Lower leg skin (tissue), 4 donors: Measurements from ENCODE around the gene PRLR. TPM values are rescaled to one million over a fixed set of nuclear protein-coding genes. Genes with fewer than 3 reads are reported as not detected.

Experiments
- DNase-seq, 2 donors: peaks; one replicate each; pipeline ENCODE4 v3.0.0-alpha.2; 2019; ENCODE audit warnings: low spot score in 2 of 2
- H3K4me3 ChIP-seq: fragments of 200-600 bp; sonication (generic); 2 replicates; pipeline ENCODE4 v1.5.1; 2017; ENCODE audit warnings: mild to moderate bottlenecking, low read depth; ENCODE audit not compliant: poor library complexity, severe bottlenecking
- CTCF ChIP-seq, 3 donors: fragments of 450-650 bp; IDR thresholded peaks; one replicate each; pipeline ENCODE4 v1.5.1; 2016; ENCODE audit warnings: antibody characterized with exemption in 3 of 3, mild to moderate bottlenecking in 3 of 3, moderate library complexity in 2 of 3
- POLR2A ChIP-seq, 2 donors: fragments of 450-650 bp; IDR thresholded peaks; one replicate each; pipeline ENCODE4 v1.6.1; 2016 to 2017; ENCODE audit warnings: antibody characterized with exemption in 2 of 2, mild to moderate bottlenecking in 1 of 2, moderate library complexity in 1 of 2
- WGBS, 2 donors: methylation state at CpG; one replicate each; pipeline ENCODE4 v1.1.5; 2018; 5-methylcytosine and 5-hydroxymethylcytosine counted together
- intact Hi-C: fragments of 100-400 bp; cut with DNase I; formaldehyde crosslinking; loops from one replicate; pipeline ENCODE4 v1.15.0; 2023; ENCODE audit warnings: low total_unique reads
- total RNA-seq, 4 donors: library from RNA; depleted of rRNA; stranded (reverse); fragments of >200 nt; gene quantifications; one replicate each; pipeline ENCODE4 v1.1.0, GENCODE V29; 2016

PRLR gene
- total RNA-seq, 4 donors from 2014 or later = 6.1 to 11.4 (median 8.1) TPM

- TF ChIP-seq CTCF (IDR thresholded peaks at IDR 0.05) (no peak), POLR2A (IDR thresholded peaks at IDR 0.05) (no peak)
- no peak for DNase-seq
- WGBS, 2 donors = 70 to 77% methylated on average over 7 of the region's 7 CpGs
- intact Hi-C loops = no loop called here
- no peak overlapping the region for H3K4me3 ChIP-seq
These were observed 6.4 kb downstream of the PRLR start for GRCh38 chr5:35223787-35224395.

GRCh38 chr5:35220967-35221366, 9.3 kb downstream of the PRLR start:
- no peak overlapping the region for H3K4me3 ChIP-seq
- DNase-seq = no peak
- intact Hi-C loops = no loop called here
- TF ChIP-seq POLR2A (IDR thresholded peaks at IDR 0.05) (no peak), CTCF (IDR thresholded peaks at IDR 0.05) (no peak)

DNA sequence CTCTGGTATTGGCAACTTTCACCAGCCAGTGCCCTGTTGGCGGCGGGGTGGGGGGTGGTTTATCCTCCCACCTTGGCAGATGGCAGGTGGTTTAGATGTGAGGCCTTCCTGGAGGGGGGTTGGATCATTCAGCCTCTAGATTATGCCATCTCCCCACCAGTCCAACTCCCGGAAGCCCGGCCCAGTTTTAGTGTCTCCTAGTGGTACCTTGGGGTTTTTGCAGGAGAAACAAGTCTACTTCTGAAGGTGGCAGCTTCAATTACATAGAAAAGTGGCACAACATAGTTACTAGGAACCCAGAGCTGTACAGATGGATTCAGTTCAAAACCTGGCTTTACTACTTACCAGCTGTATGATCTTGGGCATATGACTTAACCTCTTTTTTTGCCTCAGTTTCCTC, 11.3 kb downstream of the PRLR start:
- no peak for DNase-seq
- intact Hi-C loops = no loop called here
- WGBS, 2 donors = 99 to 100% methylated on average over 4 of the region's 4 CpGs
- no peak overlapping the region for H3K4me3 ChIP-seq
- TF ChIP-seq POLR2A (IDR thresholded peaks at IDR 0.05) (no peak), CTCF (IDR thresholded peaks at IDR 0.05) (no peak)

DNA sequence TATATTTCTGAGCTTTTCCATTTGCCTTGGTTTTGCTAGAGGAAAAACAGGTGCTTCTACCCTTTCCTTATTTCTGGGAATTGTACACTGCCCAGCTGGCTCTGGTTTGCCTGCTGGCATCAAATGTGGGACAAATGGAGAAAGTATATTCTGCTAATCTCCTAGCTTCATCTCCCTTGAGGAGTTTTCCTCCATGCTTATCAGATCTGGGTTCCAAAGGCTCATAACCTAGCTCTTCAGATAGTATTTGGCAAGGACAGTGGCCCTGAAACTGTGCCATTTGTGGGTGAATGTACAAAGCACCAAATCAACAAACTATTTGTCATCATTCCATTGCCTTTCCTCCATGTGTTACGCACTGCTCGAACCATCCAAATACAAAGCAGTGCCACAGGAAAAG, 16.2 kb downstream of the PRLR start:
- no peak overlapping the region for H3K4me3 ChIP-seq
- peak in 1 of 2 donors; percentile 31 for DNase-seq
- intact Hi-C loops = no loop called here
- no peak for TF ChIP-seq POLR2A (IDR thresholded peaks at IDR 0.05)
- TF ChIP-seq CTCF (IDR thresholded peaks at IDR 0.05) = no peak
- WGBS, 2 donors = 43 to 83% methylated on average over 2 of the region's 2 CpGs

DNA sequence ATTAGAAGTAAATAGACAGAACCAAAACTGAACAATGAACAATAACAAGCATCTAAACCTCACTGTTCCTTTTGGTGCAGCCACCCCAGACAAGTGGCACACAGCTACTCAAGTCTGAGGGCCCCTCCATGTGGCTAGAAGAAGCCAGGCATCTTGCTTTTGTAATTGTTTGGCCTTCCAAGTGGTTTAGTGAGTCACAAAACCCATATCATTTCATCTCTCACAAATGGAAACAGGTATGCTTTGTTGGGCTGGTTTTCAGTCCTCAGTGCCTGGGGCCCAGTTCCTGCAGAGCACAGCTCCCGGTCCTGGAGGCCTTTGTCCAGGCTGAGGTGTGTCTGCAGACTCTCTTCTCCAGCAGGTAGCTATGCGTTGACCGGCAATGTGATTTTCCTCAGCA, 16.7 kb downstream of the PRLR start:
- no peak overlapping the region for H3K4me3 ChIP-seq
- intact Hi-C loops = no loop called here
- TF ChIP-seq POLR2A (IDR thresholded peaks at IDR 0.05) (no peak), CTCF (IDR thresholded peaks at IDR 0.05) (no peak)
- WGBS, 2 donors = 42 to 66% methylated on average over 3 of the region's 3 CpGs
- DNase-seq = no peak
